ENCODE measurements around the gene PDGFC. TPM values are rescaled to one million over a fixed set of nuclear protein-coding genes. Genes with fewer than 3 reads are reported as not detected.

PDGFC gene
- total RNA-seq, 1 donor from 2014 or later, result 56.7 TPM

DNA sequence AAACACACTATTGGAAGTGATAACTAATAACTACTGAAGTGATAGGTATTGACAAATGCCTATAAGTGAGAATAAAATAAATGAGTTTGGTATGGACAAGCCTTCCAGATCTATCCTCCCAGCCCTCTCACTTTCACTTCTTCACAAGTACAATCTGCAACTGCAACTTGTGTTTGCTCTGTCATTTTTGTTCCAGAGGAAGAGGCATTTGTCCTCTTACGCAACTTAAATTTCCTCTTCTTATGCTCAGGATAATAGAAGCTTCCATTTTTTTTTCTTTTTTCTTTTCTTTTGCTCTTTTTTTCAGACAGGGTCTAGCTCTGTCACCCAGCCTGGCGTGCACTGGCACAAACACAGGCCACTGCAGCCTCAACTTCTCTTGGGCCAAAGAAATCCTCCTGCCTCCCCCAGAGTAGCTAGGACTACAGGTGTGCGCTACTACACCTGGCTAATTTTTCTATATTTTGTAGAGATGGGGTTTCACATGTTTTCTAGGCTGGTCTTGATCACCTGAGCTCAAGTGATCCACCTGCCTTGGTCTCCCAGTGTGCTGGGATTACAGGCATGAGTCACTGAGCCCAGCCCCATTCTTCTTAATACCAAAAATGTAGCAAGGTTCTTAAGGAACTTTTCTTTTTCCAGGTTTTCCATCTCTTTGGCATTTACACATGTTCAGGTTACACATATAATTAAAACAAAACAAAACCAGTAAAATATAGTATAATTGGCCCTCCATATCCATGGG is 73.1 kb downstream of the PDGFC start:
- H3K4me3 ChIP-seq (ENCODE audit: low read depth, low read length), result no peak overlapping the region
- TF ChIP-seq, protein P1, sequence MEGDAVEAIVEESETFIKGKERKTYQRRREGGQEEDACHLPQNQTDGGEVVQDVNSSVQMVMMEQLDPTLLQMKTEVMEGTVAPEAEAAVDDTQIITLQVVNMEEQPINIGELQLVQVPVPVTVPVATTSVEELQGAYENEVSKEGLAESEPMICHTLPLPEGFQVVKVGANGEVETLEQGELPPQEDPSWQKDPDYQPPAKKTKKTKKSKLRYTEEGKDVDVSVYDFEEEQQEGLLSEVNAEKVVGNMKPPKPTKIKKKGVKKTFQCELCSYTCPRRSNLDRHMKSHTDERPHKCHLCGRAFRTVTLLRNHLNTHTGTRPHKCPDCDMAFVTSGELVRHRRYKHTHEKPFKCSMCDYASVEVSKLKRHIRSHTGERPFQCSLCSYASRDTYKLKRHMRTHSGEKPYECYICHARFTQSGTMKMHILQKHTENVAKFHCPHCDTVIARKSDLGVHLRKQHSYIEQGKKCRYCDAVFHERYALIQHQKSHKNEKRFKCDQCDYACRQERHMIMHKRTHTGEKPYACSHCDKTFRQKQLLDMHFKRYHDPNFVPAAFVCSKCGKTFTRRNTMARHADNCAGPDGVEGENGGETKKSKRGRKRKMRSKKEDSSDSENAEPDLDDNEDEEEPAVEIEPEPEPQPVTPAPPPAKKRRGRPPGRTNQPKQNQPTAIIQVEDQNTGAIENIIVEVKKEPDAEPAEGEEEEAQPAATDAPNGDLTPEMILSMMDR (conservative IDR thresholded peaks at IDR 0.05; ENCODE audit: low read depth, low read length), result no peak
- no peak for DNase-seq (ENCODE audit: low read depth)

DNA sequence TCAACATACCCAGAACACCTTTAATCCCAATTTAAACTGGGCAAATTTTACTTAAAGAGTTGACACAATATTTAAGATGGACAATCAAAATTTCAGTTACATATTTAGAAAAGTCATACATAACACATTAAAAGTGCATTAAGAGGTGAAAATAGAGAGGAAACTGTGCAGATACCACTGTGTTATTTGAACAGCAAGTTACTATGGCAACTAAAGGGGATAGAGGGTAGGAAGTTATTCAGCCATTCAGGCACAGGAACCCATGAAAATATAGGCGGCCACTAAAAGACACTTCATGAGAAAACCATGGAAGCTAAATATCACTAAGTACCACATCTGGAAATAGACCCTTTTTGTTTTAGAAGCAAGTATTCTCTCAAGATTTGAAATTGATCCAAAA is 75.1 kb downstream of the PDGFC start:
- no peak overlapping the region for H3K4me3 ChIP-seq (ENCODE audit: low read depth, low read length)
- TF ChIP-seq, protein P1 (conservative IDR thresholded peaks at IDR 0.05; ENCODE audit: low read depth, low read length), result no peak
- DNase-seq (ENCODE audit: low read depth), result no peak

- no peak for DNase-seq (ENCODE audit: low read depth)
- TF ChIP-seq, protein P1 (conservative IDR thresholded peaks at IDR 0.05; ENCODE audit: low read depth, low read length), result no peak
- H3K4me3 ChIP-seq (ENCODE audit: low read depth, low read length), result no peak overlapping the region
Observed at GRCh38 chr4:156894234-156894633, 77.4 kb downstream of the PDGFC start.

GRCh38 chr4:156892805-156893204 is 78.8 kb downstream of the PDGFC start:
- H3K4me3 ChIP-seq (ENCODE audit: low read depth, low read length), result no peak overlapping the region
- no peak for DNase-seq (ENCODE audit: low read depth)
- TF ChIP-seq, protein P1 (conservative IDR thresholded peaks at IDR 0.05; ENCODE audit: low read depth, low read length), result no peak

GRCh38 chr4:156889616-156890594 is 81.7 kb downstream of the PDGFC start:
- peak overlapping the region; percentile 39 for H3K4me3 ChIP-seq (ENCODE audit: low read depth, low read length)
- TF ChIP-seq, protein P1 (conservative IDR thresholded peaks at IDR 0.05; ENCODE audit: low read depth, low read length), result no peak
- DNase-seq (ENCODE audit: low read depth), result peak; percentile 100

DNA sequence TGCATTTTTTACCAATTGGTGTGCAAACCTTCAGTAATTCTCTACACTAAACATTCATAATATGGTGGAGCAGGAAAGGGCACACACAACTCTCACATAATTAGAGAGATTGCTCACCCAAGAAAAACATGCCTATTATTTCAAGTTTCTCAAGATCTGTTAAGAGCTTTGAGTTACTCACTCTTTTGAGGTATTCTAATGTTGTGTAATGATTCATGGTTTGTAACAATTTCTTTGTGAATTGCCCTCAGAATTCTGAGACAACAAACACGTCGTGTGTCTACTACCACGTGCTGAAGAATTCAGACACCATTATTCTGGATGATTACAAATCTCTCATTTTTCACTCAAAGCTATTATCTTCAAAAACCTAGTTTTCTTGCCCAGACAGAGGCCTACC is 82.8 kb downstream of the PDGFC start:
- peak; percentile 93 for DNase-seq (ENCODE audit: low read depth)
- no peak overlapping the region for H3K4me3 ChIP-seq (ENCODE audit: low read depth, low read length)
- TF ChIP-seq, protein P1 (conservative IDR thresholded peaks at IDR 0.05; ENCODE audit: low read depth, low read length), result no peak
